Measurements from ENCODE around the gene WNT8B. TPM values are rescaled to one million over a fixed set of nuclear protein-coding genes. Genes with fewer than 3 reads are reported as not detected.

The WNT8B gene
- total RNA-seq, 1 donor from 2014 or later: not detected

DNA sequence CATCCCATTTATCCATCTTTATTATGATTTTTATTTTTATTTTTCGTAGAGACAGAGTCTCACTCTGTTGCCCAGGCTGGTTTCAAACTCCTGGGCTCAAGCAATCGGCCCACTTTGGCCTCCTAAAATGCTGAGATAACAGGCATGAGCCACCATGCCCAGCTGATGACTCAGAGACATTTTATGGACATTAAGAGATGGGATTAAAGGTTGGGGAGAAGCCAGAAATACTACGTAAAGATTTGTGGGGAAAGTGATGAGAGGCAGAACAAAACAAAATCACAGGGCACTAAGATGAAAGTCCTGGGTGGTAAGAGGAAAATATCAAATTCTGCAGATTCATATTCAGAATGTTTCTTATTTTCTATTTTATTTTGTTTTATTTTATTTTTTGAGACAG, 7.6 kb downstream of the WNT8B start:
- no peak for DNase-seq (ENCODE audit: extremely low spot score in 2 of 2)
- TF ChIP-seq POLR2AphosphoS5 (IDR thresholded peaks at IDR 0.05; ENCODE audit: insufficient read depth in 1 of 2, low read depth in 1 of 2): no peak
- TF ChIP-seq, protein P1, sequence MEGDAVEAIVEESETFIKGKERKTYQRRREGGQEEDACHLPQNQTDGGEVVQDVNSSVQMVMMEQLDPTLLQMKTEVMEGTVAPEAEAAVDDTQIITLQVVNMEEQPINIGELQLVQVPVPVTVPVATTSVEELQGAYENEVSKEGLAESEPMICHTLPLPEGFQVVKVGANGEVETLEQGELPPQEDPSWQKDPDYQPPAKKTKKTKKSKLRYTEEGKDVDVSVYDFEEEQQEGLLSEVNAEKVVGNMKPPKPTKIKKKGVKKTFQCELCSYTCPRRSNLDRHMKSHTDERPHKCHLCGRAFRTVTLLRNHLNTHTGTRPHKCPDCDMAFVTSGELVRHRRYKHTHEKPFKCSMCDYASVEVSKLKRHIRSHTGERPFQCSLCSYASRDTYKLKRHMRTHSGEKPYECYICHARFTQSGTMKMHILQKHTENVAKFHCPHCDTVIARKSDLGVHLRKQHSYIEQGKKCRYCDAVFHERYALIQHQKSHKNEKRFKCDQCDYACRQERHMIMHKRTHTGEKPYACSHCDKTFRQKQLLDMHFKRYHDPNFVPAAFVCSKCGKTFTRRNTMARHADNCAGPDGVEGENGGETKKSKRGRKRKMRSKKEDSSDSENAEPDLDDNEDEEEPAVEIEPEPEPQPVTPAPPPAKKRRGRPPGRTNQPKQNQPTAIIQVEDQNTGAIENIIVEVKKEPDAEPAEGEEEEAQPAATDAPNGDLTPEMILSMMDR (IDR thresholded peaks at IDR 0.05): no peak
- TF ChIP-seq POLR2A (IDR thresholded peaks at IDR 0.05): no peak
- Histone ChIP-seq H3K36me3 (no peaks in the 10 kb centered on the region), H3K27ac (no peak overlapping the region), H3K27me3 (no peaks in the 10 kb centered on the region), H3K9me3 (no peaks in the 10 kb centered on the region), H3K4me3 (no peak overlapping the region), H3K4me1 (no peaks in the 10 kb centered on the region)
- intact Hi-C loops (cut with DNase I): no loop called here

GRCh38 chr10:100477970-100478369, 15.2 kb downstream of the WNT8B start:
- no peaks in the 10 kb centered on the region for H3K27me3 ChIP-seq
- intact Hi-C loops (cut with DNase I): no loop called here

GRCh38 chr10:100479037-100479436, 16.2 kb downstream of the WNT8B start:
- H3K27me3 ChIP-seq: no peaks in the 10 kb centered on the region
- TF ChIP-seq, protein P1 (IDR thresholded peaks at IDR 0.05): no peak
- TF ChIP-seq POLR2A (IDR thresholded peaks at IDR 0.05) (no peak), POLR2AphosphoS5 (IDR thresholded peaks at IDR 0.05; ENCODE audit: insufficient read depth in 1 of 2, low read depth in 1 of 2) (no peak)
- intact Hi-C loops (cut with DNase I): no loop called here

More at GRCh38 chr10:100477970-100478369, 15.2 kb downstream of the WNT8B start:
- Histone ChIP-seq H3K36me3 (no peaks in the 10 kb centered on the region), H3K27ac (no peak overlapping the region), H3K4me1 (peaks cover 14% of the 10 kb centered on the region), H3K9me3 (no peaks in the 10 kb centered on the region), H3K4me3 (no peak overlapping the region)
- DNase-seq (ENCODE audit: extremely low spot score in 2 of 2): no peak
- TF ChIP-seq, protein P1 (IDR thresholded peaks at IDR 0.05): no peak
- TF ChIP-seq POLR2A (IDR thresholded peaks at IDR 0.05): no peak
- TF ChIP-seq POLR2AphosphoS5 (IDR thresholded peaks at IDR 0.05; ENCODE audit: insufficient read depth in 1 of 2, low read depth in 1 of 2): no peak

GRCh38 chr10:100480002-100480401, 17.2 kb downstream of the WNT8B start:
- Histone ChIP-seq H3K27ac (no peak overlapping the region), H3K27me3 (no peaks in the 10 kb centered on the region), H3K4me1 (peaks cover 17% of the 10 kb centered on the region), H3K9me3 (no peaks in the 10 kb centered on the region), H3K4me3 (no peak overlapping the region), H3K36me3 (no peaks in the 10 kb centered on the region)
- no peak for DNase-seq (ENCODE audit: extremely low spot score in 2 of 2)
- intact Hi-C loops (cut with DNase I): no loop called here
- TF ChIP-seq, protein P1 (IDR thresholded peaks at IDR 0.05): no peak
- TF ChIP-seq POLR2A (IDR thresholded peaks at IDR 0.05) (no peak), POLR2AphosphoS5 (IDR thresholded peaks at IDR 0.05; ENCODE audit: insufficient read depth in 1 of 2, low read depth in 1 of 2) (no peak)

More at GRCh38 chr10:100479037-100479436, 16.2 kb downstream of the WNT8B start:
- Histone ChIP-seq H3K27ac (no peak overlapping the region), H3K4me1 (peaks cover 17% of the 10 kb centered on the region), H3K36me3 (no peaks in the 10 kb centered on the region), H3K9me3 (no peaks in the 10 kb centered on the region), H3K4me3 (no peak overlapping the region)
- no peak for DNase-seq (ENCODE audit: extremely low spot score in 2 of 2)

GRCh38 chr10:100481462-100482081, 18.8 kb downstream of the WNT8B start:
- no peaks in the 10 kb centered on the region for H3K27me3 ChIP-seq
- TF ChIP-seq POLR2A (IDR thresholded peaks at IDR 0.05): no peak
- TF ChIP-seq, protein P1 (IDR thresholded peaks at IDR 0.05): no peak
- intact Hi-C loops (cut with DNase I): no loop called here
- peaks cover 0 to under 1% of the 10 kb centered on the region in 2 donors for H3K36me3 ChIP-seq
- H3K9me3 ChIP-seq: no peaks in the 10 kb centered on the region
- no peak overlapping the region for H3K27ac ChIP-seq
- peak overlapping the region; percentile 39 to 44 for H3K4me3 ChIP-seq
- DNase-seq (ENCODE audit: extremely low spot score in 2 of 2): no peak
- peaks cover 17% of the 10 kb centered on the region for H3K4me1 ChIP-seq
